ENCODE results near the gene ZNF136.

Gene ZNF136

GRCh38 chr19:12229990-12230389, 67.1 kb downstream of the ZNF136 start:
- TF ChIP-seq GABPA (IDR thresholded peaks at IDR 0.05; ENCODE audit: low read depth) (no peak), POLR2AphosphoS5 (IDR thresholded peaks at IDR 0.05; ENCODE audit: low read depth) (no peak), CTCF (IDR thresholded peaks at IDR 0.05; ENCODE audit: insufficient read depth, low read length) (no peak)
- Histone ChIP-seq H3K27me3 (ENCODE audit: insufficient read depth, poor library complexity, severe bottlenecking) (no peaks in the 10 kb centered on the region), H3K27ac (replicated peaks) (no peak overlapping the region), H3K4me3 (replicated peaks; ENCODE audit: insufficient read depth, low read length) (no peak overlapping the region)
- DNase-seq (ENCODE audit: low read depth in 1 of 2, low spot score in 1 of 2) = no peak

- Histone ChIP-seq H3K27me3 (ENCODE audit: insufficient read depth, poor library complexity, severe bottlenecking) (no peaks in the 10 kb centered on the region), H3K4me3 (replicated peaks; ENCODE audit: insufficient read depth, low read length) (no peak overlapping the region), H3K27ac (replicated peaks) (no peak overlapping the region)
- DNase-seq (ENCODE audit: low read depth in 1 of 2, low spot score in 1 of 2) = peak in 1 of 2 experiments; percentile 4
- no peak for TF ChIP-seq GABPA (IDR thresholded peaks at IDR 0.05; ENCODE audit: low read depth)
- TF ChIP-seq POLR2AphosphoS5 (IDR thresholded peaks at IDR 0.05; ENCODE audit: low read depth) = no peak
- no peak for TF ChIP-seq SPI1 (IDR thresholded peaks at IDR 0.05; ENCODE audit: borderline replicate concordance, low read depth)
Observed at GRCh38 chr19:12230751-12231733, 68.1 kb downstream of the ZNF136 start.

GRCh38 chr19:12232961-12233360, 70.1 kb downstream of the ZNF136 start:
- Histone ChIP-seq H3K27ac (replicated peaks) (no peak overlapping the region), H3K27me3 (ENCODE audit: insufficient read depth, poor library complexity, severe bottlenecking) (no peaks in the 10 kb centered on the region), H3K4me3 (replicated peaks; ENCODE audit: insufficient read depth, low read length) (no peak overlapping the region)
- DNase-seq (ENCODE audit: low read depth in 1 of 2, low spot score in 1 of 2) = no peak
- TF ChIP-seq POLR2AphosphoS5 (IDR thresholded peaks at IDR 0.05; ENCODE audit: low read depth) (no peak), REST (IDR thresholded peaks at IDR 0.05; ENCODE audit: insufficient replicate concordance, low read depth) (no peak), GABPA (IDR thresholded peaks at IDR 0.05; ENCODE audit: low read depth) (no peak), CTCF (IDR thresholded peaks at IDR 0.05; ENCODE audit: insufficient read depth, low read length) (no peak), SPI1 (IDR thresholded peaks at IDR 0.05; ENCODE audit: borderline replicate concordance, low read depth) (no peak)

- Histone ChIP-seq H3K4me3 (replicated peaks; ENCODE audit: insufficient read depth, low read length) (no peak overlapping the region), H3K27ac (replicated peaks) (no peak overlapping the region), H3K27me3 (ENCODE audit: insufficient read depth, poor library complexity, severe bottlenecking) (no peaks in the 10 kb centered on the region)
- DNase-seq (ENCODE audit: low read depth in 1 of 2, low spot score in 1 of 2) = no peak
- no peak for TF ChIP-seq CTCF (IDR thresholded peaks at IDR 0.05; ENCODE audit: insufficient read depth, low read length)
- TF ChIP-seq POLR2AphosphoS5 (IDR thresholded peaks at IDR 0.05; ENCODE audit: low read depth) = no peak
- no peak for TF ChIP-seq SPI1 (IDR thresholded peaks at IDR 0.05; ENCODE audit: borderline replicate concordance, low read depth)
- TF ChIP-seq REST (IDR thresholded peaks at IDR 0.05; ENCODE audit: insufficient replicate concordance, low read depth) = no peak
- no peak for TF ChIP-seq GABPA (IDR thresholded peaks at IDR 0.05; ENCODE audit: low read depth)
Observed at GRCh38 chr19:12237143-12237839, 74.4 kb downstream of the ZNF136 start.

All from HL-60 (cell line).